Spinal cord (tissue), 10 donors: ENCODE results near the gene GRAMD2B. TPM values are rescaled to one million over a fixed set of nuclear protein-coding genes. Genes with fewer than 3 reads are reported as not detected.
A peak's percentile ranks its signal among the peaks of the same experiment; 100 is the strongest.
"Not testable (repeated sequence)": the region's sequence is repeated elsewhere in the genome, so short reads cannot be mapped to it uniquely, and the experiment has no call there.

Experiments used
- DNase-seq, 6 donors: peaks; one replicate each; pipeline versions ENCODE4 v3.0.0 to v3.0.0-alpha.2; 2013 to 2015; ENCODE audit warnings: low spot score in 6 of 6, low read depth in 4 of 6
- H3K27ac ChIP-seq: one replicate; pipeline ENCODE4 v1.5.1; 2013; ENCODE audit warnings: low read depth, low read length, control low read depth
- H3K27me3 ChIP-seq: one replicate; pipeline ENCODE4 v1.6.1; 2013; ENCODE audit warnings: low read length; ENCODE audit not compliant: control insufficient read depth, insufficient read depth
- H3K36me3 ChIP-seq: one replicate; pipeline ENCODE4 v1.6.1; 2013; ENCODE audit warnings: low read length; ENCODE audit not compliant: control insufficient read depth, insufficient read depth
- H3K4me1 ChIP-seq: one replicate; pipeline ENCODE4 v1.6.1; 2013; ENCODE audit warnings: low read length; ENCODE audit not compliant: control insufficient read depth, insufficient read depth
- H3K4me3 ChIP-seq: one replicate; pipeline ENCODE4 v1.5.1; 2013; ENCODE audit warnings: low read depth, low read length, control low read depth
- H3K9me3 ChIP-seq: one replicate; pipeline ENCODE4 v1.6.1; 2013; ENCODE audit warnings: low read length; ENCODE audit not compliant: control insufficient read depth, insufficient read depth
- WGBS: methylation state at CpG from one replicate; pipeline ENCODE4 v1.1.5; 2013; ENCODE audit warnings: missing lambda C conversion rate; ENCODE audit not compliant: insufficient coverage; 5-methylcytosine and 5-hydroxymethylcytosine counted together
- polyA plus RNA-seq, 2 donors: library from polyadenylated mRNA; unstranded; fragments of 120-200 nt; gene quantifications; one replicate each; pipeline ENCODE4 v1.2.1, GENCODE V29; 2013; ENCODE audit not compliant: insufficient read length in 2 of 2
- total RNA-seq, 2 donors: library from RNA; depleted of rRNA in 1 of 2; stranded (reverse); fragments of 120-200 nt in 1 of 2; fragments of >200 nt in 1 of 2; gene quantifications; one replicate each; pipeline versions ENCODE4 v1.2.3 to v1.2.4, GENCODE V29; 2013 to 2014
- donor health status: healthy.

GRAMD2B gene
- total and polyA plus RNA-seq, 4 donors: 39.6 to 65.2 (median 50.4) TPM

GRCh38 chr5:126511961-126512360, 88.8 kb downstream of the GRAMD2B start:
- no peaks in the 10 kb centered on the region for H3K27me3 ChIP-seq
- no peak for DNase-seq
- H3K4me3 ChIP-seq: no peak overlapping the region
- no peaks in the 10 kb centered on the region for H3K4me1 ChIP-seq
- no peaks in the 10 kb centered on the region for H3K36me3 ChIP-seq
- H3K9me3 ChIP-seq: no peaks in the 10 kb centered on the region
- H3K27ac ChIP-seq: no peak overlapping the region
- no CpG with 5 or more reads among the region's 1 CpG for WGBS

GRCh38 chr5:126512451-126512850, 89.2 kb downstream of the GRAMD2B start:
- H3K27ac ChIP-seq: no peak overlapping the region
- no peaks in the 10 kb centered on the region for H3K9me3 ChIP-seq

GRCh38 chr5:126513302-126513701, 90.1 kb downstream of the GRAMD2B start:
- WGBS: no CpG with 5 or more reads among the region's 2 CpGs
- no peaks in the 10 kb centered on the region for H3K4me1 ChIP-seq
- no peak overlapping the region for H3K4me3 ChIP-seq
- H3K27me3 ChIP-seq: no peaks in the 10 kb centered on the region
- H3K9me3 ChIP-seq: no peaks in the 10 kb centered on the region
- H3K36me3 ChIP-seq: no peaks in the 10 kb centered on the region
- peak overlapping the region; percentile 75 for H3K27ac ChIP-seq
- DNase-seq: no peak

More at GRCh38 chr5:126512451-126512850, 89.2 kb downstream of the GRAMD2B start:
- WGBS: 84% methylated on average over 3 of the region's 3 CpGs
- DNase-seq: no peak
- Histone ChIP-seq H3K4me1 (no peaks in the 10 kb centered on the region), H3K36me3 (no peaks in the 10 kb centered on the region), H3K27me3 (no peaks in the 10 kb centered on the region), H3K4me3 (no peak overlapping the region)

- Histone ChIP-seq H3K36me3 (no peaks in the 10 kb centered on the region), H3K4me1 (no peaks in the 10 kb centered on the region), H3K27ac (peak overlapping the region; percentile 75), H3K27me3 (no peaks in the 10 kb centered on the region), H3K9me3 (no peaks in the 10 kb centered on the region), H3K4me3 (no peak overlapping the region)
- 93% methylated on average over 3 of the region's 4 CpGs for WGBS
- DNase-seq: peak in 1 of 6 donors; percentile 41
Observed at GRCh38 chr5:126513703-126514102, 90.5 kb downstream of the GRAMD2B start.

- peak overlapping the region; percentile 75 for H3K27ac ChIP-seq
- WGBS: 80% methylated on average over 4 of the region's 4 CpGs
- peaks cover under 1% of the 10 kb centered on the region for H3K4me1 ChIP-seq
- no peaks in the 10 kb centered on the region for H3K36me3 ChIP-seq
- H3K4me3 ChIP-seq: no peak overlapping the region
- H3K9me3 ChIP-seq: no peaks in the 10 kb centered on the region
- no peak for DNase-seq
- H3K27me3 ChIP-seq: no peaks in the 10 kb centered on the region
Observed at GRCh38 chr5:126514131-126514557, 90.9 kb downstream of the GRAMD2B start.

- WGBS: 95% methylated on average over 4 of the region's 9 CpGs
- H3K27me3 ChIP-seq: no peaks in the 10 kb centered on the region
- H3K4me1 ChIP-seq: peaks cover 5% of the 10 kb centered on the region
- H3K9me3 ChIP-seq: no peaks in the 10 kb centered on the region
- no peak for DNase-seq
- H3K4me3 ChIP-seq: no peak overlapping the region
- no peaks in the 10 kb centered on the region for H3K36me3 ChIP-seq
- peak overlapping the region; percentile 75 for H3K27ac ChIP-seq
Observed at GRCh38 chr5:126514558-126515141, 91.4 kb downstream of the GRAMD2B start.

- Histone ChIP-seq H3K27me3 (no peaks in the 10 kb centered on the region), H3K4me3 (no peak overlapping the region), H3K9me3 (no peaks in the 10 kb centered on the region), H3K4me1 (peaks cover 9% of the 10 kb centered on the region), H3K27ac (peak overlapping the region; percentile 75), H3K36me3 (no peaks in the 10 kb centered on the region)
- peak in 1 of 6 donors; percentile 67 for DNase-seq
Observed at GRCh38 chr5:126515337-126515736, 92.1 kb downstream of the GRAMD2B start.

GRCh38 chr5:126516133-126516532, 92.9 kb downstream of the GRAMD2B start:
- Histone ChIP-seq H3K4me1 (peaks cover 9% of the 10 kb centered on the region), H3K27me3 (no peaks in the 10 kb centered on the region), H3K4me3 (no peak overlapping the region), H3K36me3 (no peaks in the 10 kb centered on the region), H3K27ac (peak overlapping the region; percentile 4), H3K9me3 (no peaks in the 10 kb centered on the region)
- DNase-seq: peak in 3 of 6 donors; percentile 54 to 91 (median 78)
- WGBS: no CpG with 5 or more reads among the region's 1 CpG

- DNase-seq: no peak
- H3K27ac ChIP-seq: peak overlapping the region; percentile 4
- peaks cover 12% of the 10 kb centered on the region for H3K4me1 ChIP-seq
- no peaks in the 10 kb centered on the region for H3K36me3 ChIP-seq
- no peaks in the 10 kb centered on the region for H3K27me3 ChIP-seq
- H3K4me3 ChIP-seq: no peak overlapping the region
- no peaks in the 10 kb centered on the region for H3K9me3 ChIP-seq
Observed at GRCh38 chr5:126516852-126517251, 93.6 kb downstream of the GRAMD2B start.

- no CpG with 5 or more reads among the region's 4 CpGs for WGBS
- not testable (repeated sequence) for H3K27me3 ChIP-seq, H3K9me3 ChIP-seq, DNase-seq, H3K36me3 ChIP-seq, H3K4me3 ChIP-seq
- Histone ChIP-seq H3K4me1 (peaks cover 12% of the 10 kb centered on the region), H3K27ac (peak overlapping the region; percentile 87)
Observed at GRCh38 chr5:126519223-126519622, 96.0 kb downstream of the GRAMD2B start.
